ENCODE data around the gene LRRC7.
"Not testable (repeated sequence)": the region's sequence is repeated elsewhere in the genome, so short reads cannot be mapped to it uniquely, and the experiment has no call there.

Gene LRRC7

GRCh38 chr1:69911301-69911801 lies 343.6 kb downstream of the LRRC7 start:
- DNase-seq = no peak

- no peak for DNase-seq
Measured at GRCh38 chr1:69913977-69914376, 346.3 kb downstream of the LRRC7 start.

- DNase-seq = no peak
Measured at GRCh38 chr1:69914976-69915765, 347.4 kb downstream of the LRRC7 start.

DNA sequence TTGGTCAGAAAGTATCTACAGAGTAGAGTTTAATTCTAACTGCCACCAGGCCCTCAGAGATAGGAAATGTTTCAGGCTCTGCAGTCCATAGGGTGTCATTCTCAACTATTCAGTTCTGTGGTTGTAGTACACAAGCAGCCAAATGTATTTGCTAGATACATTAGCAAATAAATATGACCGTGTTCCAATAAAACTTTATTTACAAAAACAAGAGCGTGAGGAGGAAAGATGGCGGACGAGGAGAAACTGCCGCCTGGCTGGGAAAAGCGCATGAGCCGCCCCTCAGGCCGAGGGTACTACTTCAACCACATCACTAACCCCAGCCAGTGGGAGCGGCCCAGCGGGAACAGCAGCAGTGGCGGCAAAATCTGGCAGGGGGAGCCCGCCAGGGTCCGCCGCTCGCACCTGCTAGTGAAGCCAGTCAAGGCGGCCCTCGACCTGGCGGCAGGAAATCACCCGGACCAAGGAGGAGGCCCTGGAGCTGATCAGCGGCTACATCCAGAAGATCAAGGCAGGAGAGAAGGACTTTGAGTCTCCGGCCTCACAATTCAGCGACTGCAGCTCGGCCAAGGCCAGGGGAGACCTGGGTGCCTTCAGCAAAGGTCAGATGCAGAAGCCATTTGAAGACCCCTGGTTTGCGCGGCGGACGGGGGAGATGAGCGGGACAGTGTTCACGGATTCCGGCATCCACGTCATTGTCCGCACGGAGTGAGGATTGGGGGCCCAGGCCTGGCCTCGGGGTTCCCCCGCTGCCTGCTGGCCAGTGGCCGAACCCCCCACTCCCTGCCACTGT lies 351.6 kb downstream of the LRRC7 start:
- DNase-seq = no peak

DNA sequence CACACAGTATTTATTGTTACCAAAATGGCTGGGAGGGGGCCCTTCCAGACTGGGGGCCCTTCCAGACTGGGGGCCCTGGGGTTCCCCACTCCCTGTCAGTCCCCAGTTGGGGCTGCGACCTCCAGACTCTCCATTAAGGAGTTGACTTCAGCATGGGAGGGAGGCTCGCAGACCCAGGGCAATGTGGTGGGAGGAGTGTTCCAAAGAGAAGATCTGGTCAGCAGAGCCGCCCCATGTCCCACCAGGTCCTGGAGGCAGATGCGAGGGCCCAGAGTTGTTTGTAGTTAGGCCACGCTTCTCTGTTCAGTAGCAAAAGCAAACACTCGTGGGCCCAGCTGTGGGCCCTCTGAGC lies 352.2 kb downstream of the LRRC7 start:
- DNase-seq = no peak

- no peak for DNase-seq
Measured at GRCh38 chr1:69920426-69920825, 352.7 kb downstream of the LRRC7 start.

DNA sequence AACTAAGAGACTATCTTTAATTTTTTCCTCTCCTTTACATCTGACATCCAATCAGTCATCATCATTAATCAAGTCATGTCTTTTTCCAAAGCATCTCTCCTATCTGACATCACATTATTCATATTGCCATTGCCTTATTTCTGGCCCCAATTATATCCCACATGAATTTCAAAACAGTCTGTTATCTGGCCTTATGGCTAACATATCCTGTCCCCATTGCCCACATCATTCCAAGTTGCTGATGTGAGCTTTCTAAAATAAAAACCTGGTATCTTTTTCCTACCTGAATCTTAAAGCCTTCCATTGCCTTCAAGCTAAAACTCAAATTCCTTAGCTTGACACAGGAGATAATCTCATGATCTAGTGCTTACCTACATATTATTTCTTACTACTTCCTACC lies 353.8 kb downstream of the LRRC7 start:
- DNase-seq = no peak

DNA sequence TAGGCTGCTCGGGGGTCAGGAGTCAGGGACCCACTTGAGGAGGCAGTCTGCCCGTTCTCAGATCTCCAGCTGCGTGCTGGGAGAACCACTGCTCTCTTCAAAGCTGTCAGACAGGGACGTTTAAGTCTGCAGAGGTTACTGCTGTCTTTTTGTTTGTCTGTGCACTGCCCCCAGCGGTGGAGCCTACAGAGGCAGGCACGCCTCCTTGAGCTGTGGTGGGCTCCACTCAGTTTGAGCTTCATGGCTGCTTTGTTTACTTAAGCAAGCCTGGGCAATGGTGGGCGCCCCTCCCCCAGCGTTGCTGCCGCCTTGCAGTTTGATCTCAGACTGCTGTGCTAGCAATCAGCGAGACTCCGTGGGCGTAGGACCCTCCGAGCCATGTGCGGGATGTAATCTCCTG lies 360.5 kb downstream of the LRRC7 start:
- DNase-seq = not testable (repeated sequence)

DNA sequence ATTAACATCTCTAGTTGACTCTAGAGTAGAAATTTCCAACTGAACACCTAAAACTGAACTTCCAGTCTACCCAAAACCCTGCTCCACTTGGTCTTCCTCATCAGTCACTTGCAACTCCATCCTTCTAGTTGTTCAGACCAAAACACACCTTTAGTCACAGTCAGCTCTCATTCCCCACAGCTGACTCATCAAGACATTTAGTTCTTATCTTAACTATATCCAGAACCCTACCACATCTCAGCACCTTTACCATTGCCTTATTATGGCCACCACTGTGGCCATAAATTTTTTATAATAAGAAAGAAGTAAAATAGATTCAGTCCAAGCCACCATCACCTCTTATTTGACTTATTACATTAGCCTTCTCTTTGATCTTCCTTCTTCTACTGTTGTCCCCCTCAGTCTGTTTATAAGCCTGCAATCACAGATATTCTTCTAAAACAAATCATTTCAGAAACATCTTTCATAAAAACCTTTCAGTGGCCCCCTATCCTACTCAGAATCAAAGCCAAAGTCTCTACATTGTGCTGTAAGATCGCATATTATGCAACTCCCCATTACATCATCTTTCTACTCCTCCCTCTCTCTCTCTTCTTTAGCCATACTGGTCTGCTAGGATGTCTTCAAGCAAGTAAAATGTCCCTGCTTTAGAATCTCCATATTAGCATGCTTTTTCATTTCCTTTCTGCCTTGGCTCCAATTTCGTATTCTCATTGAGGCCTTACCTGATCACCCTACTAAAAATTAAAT lies 361.8 kb downstream of the LRRC7 start:
- DNase-seq = no peak

DNA sequence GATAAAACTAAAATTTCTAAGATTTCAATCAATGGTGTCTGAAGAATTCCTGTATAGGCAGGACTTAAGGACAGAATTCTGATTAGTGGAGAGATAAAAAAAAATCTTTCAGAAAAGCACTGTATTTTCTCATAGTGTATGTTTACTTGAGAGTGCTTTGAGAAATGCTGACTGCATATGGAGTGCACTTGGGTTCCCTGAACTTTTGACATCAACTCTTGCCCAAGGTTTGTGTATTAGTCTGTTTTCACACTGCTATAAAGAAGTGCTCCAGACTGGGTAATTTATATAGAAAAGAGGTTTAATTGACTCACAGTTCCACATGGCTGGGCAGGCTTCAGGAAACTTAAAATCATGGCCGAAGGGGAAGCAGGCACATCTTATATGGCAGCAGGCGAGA lies 362.7 kb downstream of the LRRC7 start:
- DNase-seq = no peak

DNA sequence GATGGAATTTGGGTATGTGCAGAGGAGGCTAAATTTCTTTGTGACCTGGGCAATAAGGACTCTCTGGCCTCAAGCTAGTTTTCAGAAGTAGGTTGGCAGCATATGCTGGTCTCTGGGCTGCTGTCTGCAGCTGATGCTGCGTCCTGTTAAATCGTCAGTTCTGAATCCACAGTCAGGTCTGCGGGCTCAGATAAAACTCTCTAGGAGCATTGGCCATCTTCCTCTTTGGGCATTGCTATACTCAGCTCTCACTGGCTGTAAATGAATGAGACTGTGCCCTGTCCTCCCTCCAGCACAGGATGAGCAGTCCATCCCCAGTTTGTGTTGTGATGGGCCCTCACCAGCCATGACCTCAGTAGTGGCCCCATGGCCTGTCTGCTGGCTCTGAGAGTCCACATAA lies 365.0 kb downstream of the LRRC7 start:
- no peak for DNase-seq

- DNase-seq = no peak
Measured at GRCh38 chr1:69940231-69940630, 372.5 kb downstream of the LRRC7 start.

- DNase-seq = no peak
Measured at GRCh38 chr1:69940816-69941215, 373.1 kb downstream of the LRRC7 start.

- no peak for DNase-seq
Measured at GRCh38 chr1:69943030-69943429, 375.3 kb downstream of the LRRC7 start.

DNA sequence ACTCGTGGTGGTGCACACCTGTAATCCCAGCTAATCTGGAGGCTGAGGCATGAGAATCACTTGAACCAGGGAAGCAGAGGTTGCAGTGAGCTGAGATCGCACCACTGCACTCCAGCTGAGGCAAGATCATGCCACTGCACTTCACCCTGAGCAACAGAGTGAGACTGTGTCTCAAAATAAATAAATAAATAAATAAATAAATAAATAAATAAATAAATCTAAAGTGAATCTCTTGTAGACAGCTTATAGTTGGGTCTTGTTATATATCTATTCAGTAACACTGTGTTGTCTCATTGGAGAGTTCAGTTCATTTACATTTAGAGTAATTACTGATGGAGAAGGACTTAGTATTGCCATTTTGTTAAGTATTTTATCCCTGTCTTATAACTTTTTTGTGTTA lies 379.2 kb downstream of the LRRC7 start:
- DNase-seq = no peak

GRCh38 chr1:69947837-69948236 lies 380.1 kb downstream of the LRRC7 start:
- no peak for DNase-seq

- no peak for DNase-seq
Measured at GRCh38 chr1:69952676-69953075, 385.0 kb downstream of the LRRC7 start.

DNA sequence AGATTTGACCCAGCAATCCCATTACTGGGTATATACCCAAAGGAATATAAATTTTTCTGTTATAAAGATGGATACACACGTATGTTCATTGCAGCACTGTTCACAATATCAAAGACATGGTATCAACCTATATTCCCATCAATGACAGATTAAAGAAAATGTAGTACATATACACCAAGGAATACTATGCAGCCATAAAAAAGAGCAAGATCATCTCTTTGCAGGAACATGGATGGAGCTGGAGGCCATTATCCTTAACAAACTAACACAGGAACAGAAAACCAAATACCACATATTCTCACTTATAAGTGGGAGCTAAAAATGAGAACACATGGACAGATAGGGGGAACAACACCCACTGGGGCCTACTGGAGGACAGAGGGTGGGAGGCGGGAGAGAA lies 394.7 kb downstream of the LRRC7 start:
- DNase-seq = not testable (repeated sequence)

GRCh38 chr1:69967245-69967766 lies 399.6 kb downstream of the LRRC7 start:
- DNase-seq = no peak

DNA sequence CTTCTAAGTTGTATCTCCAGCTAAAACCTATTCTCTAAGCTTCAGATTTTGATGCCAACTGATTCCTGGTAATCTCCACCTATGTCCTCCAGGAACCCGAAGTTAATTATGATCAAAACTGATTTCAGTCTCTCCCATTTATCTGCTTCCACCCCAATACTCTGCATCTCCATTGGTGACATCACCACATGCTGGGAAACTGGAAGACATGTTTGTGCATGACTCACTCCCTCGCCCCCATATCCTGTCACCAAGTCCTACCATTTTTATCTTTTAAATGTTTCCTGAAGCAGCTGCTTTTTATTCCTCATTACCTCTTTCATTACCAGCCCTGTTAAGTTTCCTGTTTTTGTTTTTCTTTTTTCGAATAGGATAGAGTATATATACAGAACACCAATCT lies 409.2 kb downstream of the LRRC7 start:
- DNase-seq = no peak

- no peak for DNase-seq
Measured at GRCh38 chr1:69982992-69983391, 415.3 kb downstream of the LRRC7 start.

GRCh38 chr1:69985376-69985775 lies 417.7 kb downstream of the LRRC7 start:
- no peak for DNase-seq

DNA sequence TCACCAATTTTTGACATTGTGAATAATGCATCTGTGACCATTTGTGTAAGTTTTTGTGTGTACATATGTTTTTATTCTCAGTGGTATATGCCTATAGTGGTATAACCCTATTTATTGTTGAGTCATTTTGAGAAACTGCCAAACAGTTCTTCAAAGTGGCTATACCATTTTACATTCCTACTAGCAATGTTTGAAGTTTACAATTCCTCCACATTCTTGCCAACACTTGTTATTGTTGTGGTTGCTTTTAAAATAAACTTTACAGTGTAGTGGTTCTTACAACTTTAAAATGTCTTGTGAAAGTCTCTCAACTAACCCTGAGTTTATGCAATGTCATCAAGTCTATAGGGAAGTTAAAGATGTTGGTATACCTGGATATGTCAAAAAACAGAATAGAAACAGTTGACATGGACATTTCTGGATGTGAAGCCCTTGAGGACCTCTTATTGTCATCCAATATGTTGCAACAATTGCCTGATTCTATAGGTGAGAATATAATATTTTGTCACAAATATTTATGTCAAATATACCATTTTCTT lies 418.2 kb downstream of the LRRC7 start:
- DNase-seq = no peak
